K562 (cell line): ENCODE measurements around the gene SLC25A17. TPM values are rescaled to one million over a fixed set of nuclear protein-coding genes. Genes with fewer than 3 reads are reported as not detected.

ENCODE experiments used
- ARID1B ChIP-seq: fragments of 450-650 bp; IDR thresholded peaks from 2 replicates; pipeline ENCODE4 v1.6.1; 2016; ENCODE audit warnings: antibody characterized with exemption, mild to moderate bottlenecking, inconsistent platforms
- BCL6 ChIP-seq: fragments of 250-450 bp; sonication (Bioruptor Pico); IDR thresholded peaks from 2 replicates; pipeline ENCODE4 v1.4.0; 2020
- C11orf30 ChIP-seq: fragments of 450-650 bp; IDR thresholded peaks from 2 replicates; pipeline ENCODE4 v1.6.1; 2016; ENCODE audit warnings: low read depth, mild to moderate bottlenecking
- ESRRB ChIP-seq: fragments of 250-450 bp; sonication (Bioruptor Pico); IDR thresholded peaks from 2 replicates; pipeline ENCODE4 v1.5.0; 2020; ENCODE audit warnings: mild to moderate bottlenecking, moderate library complexity, borderline replicate concordance
- ETV5 ChIP-seq: sonication (generic); formaldehyde crosslinking; IDR thresholded peaks from 2 replicates; pipeline ENCODE4 v1.4.0; 2020; ENCODE audit warnings: low read depth, mild to moderate bottlenecking, missing genetic modification reagents
- FOXM1 ChIP-seq, 2 experiments: fragments of 450-650 bp in 1 of 2; sonication (generic) in 1 of 2; formaldehyde crosslinking in 1 of 2; IDR thresholded peaks; 2 replicates each; pipeline versions ENCODE4 v1.6.1 to v1.9.0; 2017 to 2022; ENCODE audit warnings: low read depth in 2 of 2, mild to moderate bottlenecking in 2 of 2, missing genetic modification reagents in 1 of 2, moderate library complexity in 1 of 2
- MBD2 ChIP-seq: sonication (generic); IDR thresholded peaks from 2 replicates; pipeline ENCODE4 v1.6.1; 2016; ENCODE audit warnings: low read depth, borderline replicate concordance
- NCOA1 ChIP-seq: fragments of 450-650 bp; IDR thresholded peaks from 2 replicates; pipeline ENCODE4 v1.6.1; 2016; ENCODE audit warnings: low read depth
- NCOR1 ChIP-seq: fragments of 450-650 bp; IDR thresholded peaks from 2 replicates; pipeline ENCODE4 v1.6.1; 2016; ENCODE audit warnings: mild to moderate bottlenecking, moderate library complexity
- NFIX ChIP-seq: fragments of 250-450 bp; sonication (Bioruptor Pico); IDR thresholded peaks from 2 replicates; pipeline ENCODE4 v1.4.0; 2020; ENCODE audit warnings: low read depth, mild to moderate bottlenecking, moderate library complexity
- NUFIP1 ChIP-seq: fragments of 450-650 bp; IDR thresholded peaks from 2 replicates; pipeline ENCODE4 v1.6.1; 2018; ENCODE audit not compliant: partially characterized antibody
- PHB ChIP-seq: fragments of 250-450 bp; sonication (Bioruptor Pico); IDR thresholded peaks from 2 replicates; pipeline ENCODE4 v1.5.0; 2021
- RBM15 ChIP-seq: fragments of 200-400 bp; formaldehyde crosslinking; IDR thresholded peaks from 2 replicates; pipeline ENCODE4 v1.6.1; 2018; ENCODE audit warnings: mild to moderate bottlenecking, low read length, moderate library complexity; ENCODE audit not compliant: insufficient read depth
- SAP30 ChIP-seq: fragments of 200-600 bp; sonication (generic); IDR thresholded peaks from 2 replicates; pipeline ENCODE4 v1.6.1; 2012; ENCODE audit warnings: borderline replicate concordance, low read depth, mild to moderate bottlenecking, moderate library complexity, low read length, control low read depth, inconsistent platforms; ENCODE audit not compliant: insufficient read depth, poor library complexity, severe bottlenecking
- SMAD4 ChIP-seq: fragments of 250-450 bp; sonication (Bioruptor Pico); conservative IDR thresholded peaks from 2 replicates; pipeline ENCODE4 v1.8.0; 2021; ENCODE audit warnings: inconsistent platforms, mild to moderate bottlenecking, moderate library complexity
- SRSF9 ChIP-seq: fragments of 200-400 bp; formaldehyde crosslinking; IDR thresholded peaks from 2 replicates; pipeline ENCODE4 v1.6.1; 2017; ENCODE audit warnings: low read depth, low read length, borderline replicate concordance
- STAT5B ChIP-seq: fragments of 250-450 bp; sonication (Bioruptor Pico); IDR thresholded peaks from 2 replicates; pipeline ENCODE4 v1.8.0; 2021; ENCODE audit warnings: mild to moderate bottlenecking, inconsistent platforms
- TAF1 ChIP-seq: IDR thresholded peaks from 2 replicates; pipeline ENCODE4 v1.6.1; 2011; ENCODE audit warnings: mild to moderate bottlenecking, low read length, moderate library complexity; ENCODE audit not compliant: insufficient read depth, control insufficient read depth, severe bottlenecking; ENCODE audit errors: extremely low read depth
- TAL1 ChIP-seq: fragments of 450-650 bp; IDR thresholded peaks from 2 replicates; pipeline ENCODE4 v1.6.1; 2016; ENCODE audit warnings: mild to moderate bottlenecking
- ZNF282 ChIP-seq: sonication (generic); formaldehyde crosslinking; IDR thresholded peaks from 2 replicates; pipeline ENCODE4 v1.8.1; 2023; ENCODE audit warnings: missing genetic modification reagents
- ZNF347 ChIP-seq: fragments of 450-650 bp; formaldehyde crosslinking; IDR thresholded peaks from 2 replicates; pipeline ENCODE4 v1.4.0; 2020; ENCODE audit warnings: low read depth, mild to moderate bottlenecking, moderate library complexity
- ZNF354B ChIP-seq: fragments of 250-450 bp; sonication (Bioruptor Pico); IDR thresholded peaks from 2 replicates; pipeline ENCODE4 v1.4.0; 2020
- ZNF445 ChIP-seq: fragments of 250-450 bp; sonication (Bioruptor Pico); IDR thresholded peaks from 2 replicates; pipeline ENCODE4 v1.4.0; 2020; ENCODE audit warnings: low read depth, mild to moderate bottlenecking, moderate library complexity
- ZNF584 ChIP-seq: fragments of 200-800 bp; sonication (Bioruptor generic); IDR thresholded peaks from 2 replicates; pipeline ENCODE4 v1.6.1; 2016; ENCODE audit warnings: low read depth, mild to moderate bottlenecking, missing genetic modification characterization, missing compliant biosample characterization
- ZNF764 ChIP-seq: fragments of 250-450 bp; sonication (Bioruptor Pico); IDR thresholded peaks from 2 replicates; pipeline ENCODE4 v1.4.0; 2020; ENCODE audit warnings: low read depth, mild to moderate bottlenecking, moderate library complexity
- polyA plus RNA-seq, 8 experiments: library from polyadenylated mRNA; depleted of rRNA in 4 of 8; stranded (reverse) in 5 of 8; unstranded in 3 of 8; fragments of >200 nt; fragmentation: Nextera tagmentation in 2 of 8; fragmentation: Illumina TruSeq in 1 of 8; extraction: Ambion mirVana in 2 of 8; extraction: Trizol in 1 of 8; gene quantifications; 2 replicates each; pipeline versions ENCODE4 v1.2.1 to v1.2.3, GENCODE V29; 2011 to 2014; ENCODE audit warnings: inconsistent platforms in 1 of 8, missing spikeins in 1 of 8
- total RNA-seq, 7 experiments: library from RNA; depleted of rRNA in 6 of 7; stranded (reverse); fragments of >200 nt in 6 of 7; fragmentation: Illumina TruSeq in 2 of 7; extraction: Trizol in 2 of 7; gene quantifications; 2 replicates each; pipeline versions ENCODE4 v1.2.1 to v1.2.3, GENCODE V29; 2011 to 2021; ENCODE audit warnings: low replicate concordance in 1 of 7
- TF ChIP-seq, protein P1 (sequence below), 2 experiments: fragments of 150-350 bp in 1 of 2; IDR thresholded peaks; 2 replicates each; pipeline ENCODE4 v1.6.1; 2012 to 2016; ENCODE audit warnings: low read depth in 2 of 2, low read length in 2 of 2, mild to moderate bottlenecking in 1 of 2, moderate library complexity in 1 of 2
- TF ChIP-seq, protein P2 (sequence below): fragments of 450-650 bp; formaldehyde crosslinking; IDR thresholded peaks from 2 replicates; pipeline ENCODE4 v1.4.0; 2020; ENCODE audit warnings: mild to moderate bottlenecking, mixed read lengths

SLC25A17 gene
- total and polyA plus RNA-seq, 9 of the 15 experiments (the other 6 are each of a cell fraction or from before 2014, with no cell fraction given), result 32.6 to 136 (median 56.2) TPM

DNA sequence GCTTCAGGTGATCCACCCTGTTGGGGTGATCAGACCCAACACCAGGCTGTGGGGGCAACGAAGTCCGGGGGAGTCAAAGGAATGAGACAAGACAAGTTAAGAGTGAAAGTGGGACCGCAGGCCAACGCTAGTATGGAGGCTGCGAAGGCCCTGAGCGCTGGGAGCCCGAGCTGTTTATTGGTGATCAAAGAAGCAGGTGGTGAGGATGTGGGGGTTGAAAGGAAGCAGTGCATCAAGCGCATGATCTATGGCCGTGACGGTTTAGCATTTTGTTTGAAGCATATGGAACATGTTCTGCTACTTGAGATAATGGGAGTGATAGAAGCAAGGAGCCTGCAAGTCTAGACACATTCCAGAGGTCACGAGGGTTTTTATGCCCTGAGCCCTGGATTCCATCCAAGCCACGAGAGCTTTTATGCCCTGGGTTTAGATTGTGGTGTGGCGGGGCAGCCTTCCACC lies 90.4 kb downstream of the SLC25A17 start (continued):
- TF ChIP-seq ZNF347 (no peak), SRSF9 (no peak), ZNF445 (CRISPR knock-in tag) (no peak), ARID1B (peak; percentile 58), ETV5 (CRISPR knock-in tag) (no peak), ZNF354B (CRISPR knock-in tag) (no peak), RBM15 (no peak), TAF1 (no peak), NFIX (no peak), TAL1 (0 out of 2 replicates have a peak, but pooled peaks have one; percentile 21), NUFIP1 (no peak), ZNF282 (CRISPR knock-in tag) (no peak), ZNF584 (CRISPR knock-in tag) (no peak), C11orf30 (no peak), BCL6 (CRISPR knock-in tag) (no peak), NCOR1 (peak; percentile 73), NCOA1 (no peak), ZNF764 (CRISPR knock-in tag) (no peak), STAT5B (no peak), SMAD4 (CRISPR knock-in tag) (peak; percentile 99), SAP30 (no peak), PHB (CRISPR knock-in tag) (no peak), FOXM1 (IDR thresholded peaks at IDR 0.05; ENCODE audit: low read depth) (no peak), FOXM1 (CRISPR knock-in tag; IDR thresholded peaks at IDR 0.05; ENCODE audit: low read depth) (no peak), MBD2 (no peak), ESRRB (CRISPR knock-in tag) (no peak)
- TF ChIP-seq, protein P1, sequence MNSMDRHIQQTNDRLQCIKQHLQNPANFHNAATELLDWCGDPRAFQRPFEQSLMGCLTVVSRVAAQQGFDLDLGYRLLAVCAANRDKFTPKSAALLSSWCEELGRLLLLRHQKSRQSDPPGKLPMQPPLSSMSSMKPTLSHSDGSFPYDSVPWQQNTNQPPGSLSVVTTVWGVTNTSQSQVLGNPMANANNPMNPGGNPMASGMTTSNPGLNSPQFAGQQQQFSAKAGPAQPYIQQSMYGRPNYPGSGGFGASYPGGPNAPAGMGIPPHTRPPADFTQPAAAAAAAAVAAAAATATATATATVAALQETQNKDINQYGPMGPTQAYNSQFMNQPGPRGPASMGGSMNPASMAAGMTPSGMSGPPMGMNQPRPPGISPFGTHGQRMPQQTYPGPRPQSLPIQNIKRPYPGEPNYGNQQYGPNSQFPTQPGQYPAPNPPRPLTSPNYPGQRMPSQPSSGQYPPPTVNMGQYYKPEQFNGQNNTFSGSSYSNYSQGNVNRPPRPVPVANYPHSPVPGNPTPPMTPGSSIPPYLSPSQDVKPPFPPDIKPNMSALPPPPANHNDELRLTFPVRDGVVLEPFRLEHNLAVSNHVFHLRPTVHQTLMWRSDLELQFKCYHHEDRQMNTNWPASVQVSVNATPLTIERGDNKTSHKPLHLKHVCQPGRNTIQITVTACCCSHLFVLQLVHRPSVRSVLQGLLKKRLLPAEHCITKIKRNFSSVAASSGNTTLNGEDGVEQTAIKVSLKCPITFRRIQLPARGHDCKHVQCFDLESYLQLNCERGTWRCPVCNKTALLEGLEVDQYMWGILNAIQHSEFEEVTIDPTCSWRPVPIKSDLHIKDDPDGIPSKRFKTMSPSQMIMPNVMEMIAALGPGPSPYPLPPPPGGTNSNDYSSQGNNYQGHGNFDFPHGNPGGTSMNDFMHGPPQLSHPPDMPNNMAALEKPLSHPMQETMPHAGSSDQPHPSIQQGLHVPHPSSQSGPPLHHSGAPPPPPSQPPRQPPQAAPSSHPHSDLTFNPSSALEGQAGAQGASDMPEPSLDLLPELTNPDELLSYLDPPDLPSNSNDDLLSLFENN (IDR thresholded peaks at IDR 0.05; ENCODE audit: low read depth in 2 of 2, low read length in 2 of 2), result no peak
- TF ChIP-seq, protein P2, sequence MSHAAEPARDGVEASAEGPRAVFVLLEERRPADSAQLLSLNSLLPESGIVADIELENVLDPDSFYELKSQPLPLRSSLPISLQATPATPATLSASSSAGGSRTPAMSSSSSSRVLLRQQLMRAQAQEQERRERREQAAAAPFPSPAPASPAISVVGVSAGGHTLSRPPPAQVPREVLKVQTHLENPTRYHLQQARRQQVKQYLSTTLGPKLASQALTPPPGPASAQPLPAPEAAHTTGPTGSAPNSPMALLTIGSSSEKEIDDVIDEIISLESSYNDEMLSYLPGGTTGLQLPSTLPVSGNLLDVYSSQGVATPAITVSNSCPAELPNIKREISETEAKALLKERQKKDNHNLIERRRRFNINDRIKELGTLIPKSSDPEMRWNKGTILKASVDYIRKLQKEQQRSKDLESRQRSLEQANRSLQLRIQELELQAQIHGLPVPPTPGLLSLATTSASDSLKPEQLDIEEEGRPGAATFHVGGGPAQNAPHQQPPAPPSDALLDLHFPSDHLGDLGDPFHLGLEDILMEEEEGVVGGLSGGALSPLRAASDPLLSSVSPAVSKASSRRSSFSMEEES (CRISPR knock-in tag), result peak; percentile 71
